ENCODE measurements around the gene SLC4A5. TPM values are rescaled to one million over a fixed set of nuclear protein-coding genes. Genes with fewer than 3 reads are reported as not detected.

Gene SLC4A5
- total RNA-seq, 2 experiments from 2014 or later: 1.8 to 2.0 TPM

DNA sequence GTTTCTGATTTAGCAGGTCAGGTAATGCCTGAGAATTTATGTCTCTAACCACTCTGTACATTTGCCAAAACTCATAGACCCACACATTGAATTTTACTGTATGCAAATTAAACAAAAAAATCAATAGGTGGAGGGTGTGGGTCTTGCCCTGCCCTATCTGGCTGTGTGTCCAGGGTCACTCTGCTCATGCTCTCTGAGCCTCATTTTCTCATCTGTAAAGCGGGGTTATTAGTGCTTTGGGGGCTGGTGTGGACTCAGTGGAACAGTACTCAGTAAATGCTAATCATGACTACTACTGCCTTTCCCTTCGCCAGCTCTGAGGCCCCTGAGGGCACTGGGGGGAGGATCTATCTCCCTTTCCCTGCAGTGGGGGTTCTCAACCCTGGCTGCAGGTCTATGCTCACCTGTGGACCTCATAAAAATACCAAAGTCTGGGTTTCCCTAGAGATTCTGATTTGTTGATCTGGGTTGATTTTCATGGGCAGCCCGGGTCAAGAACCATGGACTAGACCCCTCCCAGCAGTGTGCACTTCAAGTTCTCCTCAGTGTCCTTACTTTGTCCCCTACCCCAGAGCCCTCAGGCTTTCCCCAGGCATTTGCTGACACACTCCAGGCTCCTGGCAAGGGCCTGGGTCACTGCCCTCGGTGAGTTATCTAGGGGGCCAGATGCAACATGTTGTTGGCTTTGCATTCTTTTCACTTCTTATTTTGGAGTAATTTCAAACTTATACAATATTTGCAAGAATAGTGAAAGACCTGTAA lies 117.3 kb downstream of the SLC4A5 start:
- Mint-ChIP-seq H3K36me3 (ENCODE audit: low read depth) (peaks cover 5% of the 10 kb centered on the region), H3K27ac (no peak overlapping the region), H3K27me3 (no peaks in the 10 kb centered on the region), H3K4me3 (no peak overlapping the region), H3K4me1 (ENCODE audit: low read depth) (peaks cover 4% of the 10 kb centered on the region), H3K9me3 (no peaks in the 10 kb centered on the region)
- intact Hi-C loops (cut with micrococcal nuclease): no loop called here
- TF ChIP-seq, protein P1, sequence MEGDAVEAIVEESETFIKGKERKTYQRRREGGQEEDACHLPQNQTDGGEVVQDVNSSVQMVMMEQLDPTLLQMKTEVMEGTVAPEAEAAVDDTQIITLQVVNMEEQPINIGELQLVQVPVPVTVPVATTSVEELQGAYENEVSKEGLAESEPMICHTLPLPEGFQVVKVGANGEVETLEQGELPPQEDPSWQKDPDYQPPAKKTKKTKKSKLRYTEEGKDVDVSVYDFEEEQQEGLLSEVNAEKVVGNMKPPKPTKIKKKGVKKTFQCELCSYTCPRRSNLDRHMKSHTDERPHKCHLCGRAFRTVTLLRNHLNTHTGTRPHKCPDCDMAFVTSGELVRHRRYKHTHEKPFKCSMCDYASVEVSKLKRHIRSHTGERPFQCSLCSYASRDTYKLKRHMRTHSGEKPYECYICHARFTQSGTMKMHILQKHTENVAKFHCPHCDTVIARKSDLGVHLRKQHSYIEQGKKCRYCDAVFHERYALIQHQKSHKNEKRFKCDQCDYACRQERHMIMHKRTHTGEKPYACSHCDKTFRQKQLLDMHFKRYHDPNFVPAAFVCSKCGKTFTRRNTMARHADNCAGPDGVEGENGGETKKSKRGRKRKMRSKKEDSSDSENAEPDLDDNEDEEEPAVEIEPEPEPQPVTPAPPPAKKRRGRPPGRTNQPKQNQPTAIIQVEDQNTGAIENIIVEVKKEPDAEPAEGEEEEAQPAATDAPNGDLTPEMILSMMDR (IDR thresholded peaks at IDR 0.05): no peak
- ATAC-seq: no peak
- POLR2A ChIA-PET: no interaction called here
- DNase-seq: no peak
- CTCF ChIA-PET: no interaction called here

DNA sequence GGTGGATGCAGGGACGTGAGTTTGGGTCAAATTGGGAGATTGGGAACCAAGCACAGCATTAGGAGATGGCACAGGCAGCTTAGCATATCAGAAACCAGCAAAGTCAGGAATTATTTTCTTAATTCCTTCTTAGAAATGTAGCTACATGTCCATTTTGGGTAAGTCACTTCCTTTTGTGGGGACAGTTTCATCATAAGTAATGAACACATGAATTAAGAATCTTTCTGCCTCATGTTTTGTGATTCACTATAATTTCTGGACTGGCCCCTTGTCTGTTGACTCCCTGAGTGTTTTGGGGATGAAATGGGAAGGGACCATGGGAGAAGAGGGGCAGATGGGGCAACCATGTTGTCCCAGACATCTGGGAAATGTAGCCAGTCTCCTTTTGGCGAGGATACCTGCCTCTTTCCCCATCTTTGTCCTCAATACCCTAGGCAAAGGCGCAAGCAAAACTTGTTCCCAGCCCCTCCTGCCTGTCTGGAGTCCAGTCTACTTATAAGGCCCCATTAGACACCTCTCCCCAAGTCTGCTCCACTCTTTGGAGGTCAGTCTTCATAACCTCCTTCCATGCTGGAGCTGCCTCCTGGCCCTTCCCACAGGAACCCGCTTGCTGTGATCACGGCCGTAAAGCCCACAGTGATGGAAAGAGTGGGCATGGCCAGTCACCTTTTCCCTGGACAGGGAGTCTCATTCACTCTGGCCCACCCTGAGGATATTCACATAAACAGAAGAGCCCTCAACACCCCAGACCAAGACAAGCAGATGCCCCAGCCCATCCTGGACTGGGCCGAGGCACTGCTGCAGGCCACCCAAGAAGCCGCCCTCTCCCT lies 119.1 kb downstream of the SLC4A5 start:
- no peak for ATAC-seq
- POLR2A ChIA-PET: interaction anchor here (0.6 to 0.7 kb wide), 2 partner anchors 33 to 99 kb away, joined by 3 read pairs; no protein-coding TSS in a partner anchor

DNA sequence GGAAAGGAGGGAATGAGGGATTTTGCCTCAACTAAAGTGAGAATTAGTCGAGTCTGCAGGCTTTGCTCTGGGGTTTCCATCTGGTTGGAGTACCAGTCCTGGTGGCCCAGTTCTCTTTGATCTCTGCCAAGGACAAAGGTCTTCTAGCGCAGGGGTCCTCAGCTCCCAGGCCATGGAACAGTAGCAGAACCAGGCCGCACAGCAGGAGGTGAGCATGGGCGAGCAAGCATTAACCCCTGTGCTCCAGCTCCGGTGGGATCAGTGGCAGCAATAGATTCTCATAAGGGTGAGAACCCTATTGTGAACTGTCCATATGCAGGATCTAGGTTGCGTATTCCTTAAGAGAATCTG lies 120.9 kb downstream of the SLC4A5 start:
- no peak for DNase-seq
- Mint-ChIP-seq H3K27ac (no peak overlapping the region), H3K4me1 (ENCODE audit: low read depth) (peaks cover 4% of the 10 kb centered on the region), H3K36me3 (ENCODE audit: low read depth) (peaks cover 28% of the 10 kb centered on the region), H3K27me3 (no peaks in the 10 kb centered on the region), H3K4me3 (no peak overlapping the region), H3K9me3 (no peaks in the 10 kb centered on the region)
- intact Hi-C loops (cut with micrococcal nuclease): no loop called here
- TF ChIP-seq, protein P1 (IDR thresholded peaks at IDR 0.05): no peak
- POLR2A ChIA-PET: interaction anchor here (0.7 to 1.6 kb wide), 3 partner anchors 14 to 87 kb away, joined by 4 to 8 read pairs (median 6); no protein-coding TSS in a partner anchor
- ATAC-seq: no peak
- CTCF ChIA-PET: no interaction called here

More for the DNA sequence above, 119.1 kb downstream of the SLC4A5 start:
- TF ChIP-seq, protein P1 (IDR thresholded peaks at IDR 0.05): no peak
- no peak overlapping the region for H3K4me3 Mint-ChIP-seq
- no peaks in the 10 kb centered on the region for H3K27me3 Mint-ChIP-seq
- peak overlapping the region; percentile 40 for H3K27ac Mint-ChIP-seq
- intact Hi-C loops (cut with micrococcal nuclease): no loop called here
- H3K4me1 Mint-ChIP-seq (ENCODE audit: low read depth): peaks cover 4% of the 10 kb centered on the region
- no peaks in the 10 kb centered on the region for H3K9me3 Mint-ChIP-seq
- DNase-seq: no peak
- CTCF ChIA-PET: no interaction called here
- peaks cover 16% of the 10 kb centered on the region for H3K36me3 Mint-ChIP-seq (ENCODE audit: low read depth)

DNA sequence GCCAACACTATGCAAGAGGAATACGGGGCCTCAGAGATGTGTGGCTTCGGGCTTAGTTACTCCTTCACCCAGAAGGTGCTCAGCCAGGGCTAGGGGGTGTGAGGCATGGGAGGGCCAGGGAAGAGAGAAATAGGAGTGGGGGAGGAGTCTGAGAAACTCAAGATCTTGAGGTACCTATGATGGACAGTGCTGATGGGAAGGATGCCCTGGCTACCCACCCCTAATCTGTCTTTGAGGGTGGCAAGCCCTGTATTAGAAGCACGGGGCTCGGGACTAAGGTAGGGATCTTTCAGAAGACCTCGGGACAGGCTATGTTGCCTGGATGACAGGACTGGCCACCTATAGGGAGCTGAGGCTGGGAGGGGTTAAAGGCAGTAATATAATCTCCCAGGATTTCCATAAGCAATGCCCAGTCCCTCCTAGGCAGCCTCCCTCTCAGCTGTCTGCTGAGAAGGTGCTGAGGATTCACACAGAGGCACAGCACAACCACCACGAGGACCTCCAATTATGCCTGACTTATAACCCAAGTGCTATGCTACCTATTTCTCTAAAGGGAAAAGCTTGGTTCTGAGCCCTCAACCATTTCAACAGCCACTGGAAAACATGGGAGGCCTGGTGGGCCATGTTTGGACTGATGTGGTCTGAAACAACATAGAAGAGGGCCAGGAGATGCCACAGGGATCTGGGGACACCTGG lies 121.5 kb downstream of the SLC4A5 start:
- no peaks in the 10 kb centered on the region for H3K9me3 Mint-ChIP-seq
- intact Hi-C loops (cut with micrococcal nuclease): no loop called here
- peaks cover 33% of the 10 kb centered on the region for H3K36me3 Mint-ChIP-seq (ENCODE audit: low read depth)
- TF ChIP-seq, protein P1 (IDR thresholded peaks at IDR 0.05): no peak
- H3K4me3 Mint-ChIP-seq: no peak overlapping the region
- H3K27ac Mint-ChIP-seq: no peak overlapping the region
- CTCF ChIA-PET: no interaction called here
- POLR2A ChIA-PET: interaction anchor here (0.7 to 1.6 kb wide), 3 partner anchors 14 to 87 kb away, joined by 4 to 8 read pairs (median 6); no protein-coding TSS in a partner anchor
- ATAC-seq (peak; percentile 14), DNase-seq (no peak)
- peaks cover 4% of the 10 kb centered on the region for H3K4me1 Mint-ChIP-seq (ENCODE audit: low read depth)
- no peaks in the 10 kb centered on the region for H3K27me3 Mint-ChIP-seq
